GM10847 (cell line): Measurements from ENCODE around the gene DCDC1.

Experiments
- POLR2A ChIP-seq: IDR thresholded peaks from 2 replicates; pipeline ENCODE4 v1.6.1; 2011; ENCODE audit not compliant: insufficient read length; ENCODE audit errors: extremely low read depth

The DCDC1 gene

DNA sequence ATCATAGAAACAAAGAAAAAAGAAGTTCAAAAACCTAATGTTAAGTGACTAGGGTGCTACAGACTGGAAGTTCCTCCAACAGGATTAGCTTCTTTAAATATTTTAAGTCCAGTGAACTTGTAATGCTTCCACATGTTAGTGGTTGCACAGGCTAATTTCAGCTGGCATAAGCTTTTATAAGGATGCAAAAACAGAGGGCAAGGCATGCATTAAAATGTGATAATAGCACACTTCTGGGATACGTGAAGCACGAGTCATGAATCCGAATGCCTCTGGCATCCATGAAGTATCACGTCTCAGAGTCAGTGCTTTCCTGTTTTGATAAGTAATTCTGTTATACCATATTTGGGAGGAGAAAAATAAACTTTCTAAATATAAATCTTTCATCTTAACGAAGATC lies 106.8 kb downstream of the DCDC1 start:
- TF ChIP-seq POLR2A = no peak

DNA sequence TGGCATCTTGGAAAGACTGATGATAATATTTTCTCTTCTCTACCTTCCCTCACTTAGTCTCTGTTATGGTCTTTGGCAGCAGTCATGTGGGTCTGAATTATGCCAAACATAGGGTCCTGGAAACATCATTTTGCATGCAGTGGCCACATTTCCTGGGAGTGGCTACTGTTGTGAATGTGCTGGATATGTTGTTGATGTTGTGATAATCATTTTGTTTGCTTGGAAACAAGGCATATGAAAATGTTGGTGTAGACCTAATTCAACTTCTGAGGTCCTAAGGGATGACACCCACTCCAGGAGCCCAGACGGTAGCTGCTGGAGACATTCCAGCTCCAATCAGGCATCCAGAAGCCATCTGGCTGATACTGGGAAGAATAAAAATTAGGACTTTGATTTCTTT lies 109.7 kb downstream of the DCDC1 start:
- TF ChIP-seq POLR2A = no peak

DNA sequence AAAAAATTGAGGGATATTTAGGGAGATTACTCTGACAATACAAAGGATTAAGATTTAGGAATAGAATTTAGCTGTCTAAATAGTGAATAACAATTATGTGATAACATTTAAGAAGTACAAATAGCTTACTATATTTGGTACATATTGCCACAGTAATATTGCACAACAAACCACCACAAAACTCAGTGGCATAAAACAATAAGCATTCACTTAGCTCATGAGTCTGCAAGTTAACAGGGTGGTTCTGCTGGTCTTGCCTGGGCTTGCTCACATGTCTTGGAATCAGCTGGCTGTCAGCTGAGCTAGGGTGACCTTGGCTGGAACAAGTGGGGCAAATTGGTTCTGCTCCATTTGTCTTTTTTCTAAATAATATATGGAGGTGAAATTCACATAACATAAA lies 115.1 kb downstream of the DCDC1 start:
- no peak for TF ChIP-seq POLR2A

DNA sequence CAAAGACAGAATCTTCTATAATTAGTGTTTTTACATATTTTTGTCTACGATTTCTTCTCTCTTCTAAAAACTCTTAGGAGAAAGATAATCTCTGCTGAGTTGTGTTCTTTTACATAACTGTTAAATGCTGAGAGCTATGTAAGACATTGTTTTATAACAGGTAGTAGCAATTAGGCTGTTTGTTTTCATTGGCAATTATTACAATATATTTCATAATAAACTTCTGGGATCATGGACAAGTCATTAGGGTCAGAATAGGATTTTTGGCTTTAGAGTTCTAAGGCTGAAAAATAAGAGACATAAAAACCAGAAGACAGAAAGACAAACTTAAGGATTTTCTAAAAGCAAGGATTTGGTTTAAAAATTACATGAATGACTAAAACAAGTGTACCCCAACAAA lies 120.8 kb downstream of the DCDC1 start:
- no peak for TF ChIP-seq POLR2A

DNA sequence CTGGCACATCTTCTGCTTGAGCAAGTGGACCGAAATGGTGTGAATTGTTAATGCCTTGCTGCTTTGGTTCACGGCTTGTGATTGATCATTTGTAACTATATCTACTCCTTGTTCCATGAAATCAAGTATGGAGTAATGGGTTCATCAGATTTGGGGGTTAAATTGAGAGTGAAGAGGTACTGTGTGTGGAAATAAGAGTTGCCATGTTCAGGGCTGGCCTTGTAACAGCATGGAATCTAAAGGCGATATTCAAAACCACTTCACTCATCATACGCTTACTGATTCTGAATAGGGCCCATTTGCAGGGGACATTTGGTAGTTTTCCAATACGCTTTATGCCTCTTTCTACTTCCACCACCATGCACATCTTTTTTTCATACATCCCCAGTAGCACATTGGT lies 122.2 kb downstream of the DCDC1 start:
- no peak for TF ChIP-seq POLR2A

DNA sequence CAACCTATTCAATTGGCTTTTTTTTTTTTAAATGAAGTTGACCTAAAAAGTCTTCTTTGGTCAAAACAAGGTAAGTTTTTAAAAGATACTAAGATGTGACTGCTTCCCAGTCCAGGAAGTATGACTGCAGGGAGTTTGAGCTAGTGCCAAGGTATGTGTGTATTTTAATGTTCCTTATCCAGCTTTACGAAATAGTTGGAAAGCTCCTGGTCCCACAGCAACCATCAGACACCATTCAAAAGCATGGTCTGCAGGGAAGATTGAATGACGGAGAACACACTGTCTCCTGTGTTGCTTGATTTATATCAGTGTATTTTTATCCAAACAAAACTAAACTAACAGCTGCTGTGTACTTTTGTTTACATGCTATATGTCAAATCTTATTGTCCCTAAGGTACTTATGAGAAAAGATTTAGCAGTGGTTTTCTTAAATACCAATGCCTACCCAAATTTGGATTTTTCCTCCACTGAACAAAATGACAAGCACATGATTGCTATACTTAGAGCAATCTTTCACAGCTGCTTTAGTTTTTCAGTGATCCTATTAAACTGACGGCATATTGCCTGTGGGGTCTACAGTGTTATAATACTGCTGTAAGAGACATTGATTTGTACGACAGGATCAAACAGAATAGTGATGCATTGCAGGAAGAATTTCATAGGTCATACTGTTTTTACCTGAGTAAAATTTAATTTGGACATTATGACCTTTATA lies 122.9 kb downstream of the DCDC1 start:
- no peak for TF ChIP-seq POLR2A

DNA sequence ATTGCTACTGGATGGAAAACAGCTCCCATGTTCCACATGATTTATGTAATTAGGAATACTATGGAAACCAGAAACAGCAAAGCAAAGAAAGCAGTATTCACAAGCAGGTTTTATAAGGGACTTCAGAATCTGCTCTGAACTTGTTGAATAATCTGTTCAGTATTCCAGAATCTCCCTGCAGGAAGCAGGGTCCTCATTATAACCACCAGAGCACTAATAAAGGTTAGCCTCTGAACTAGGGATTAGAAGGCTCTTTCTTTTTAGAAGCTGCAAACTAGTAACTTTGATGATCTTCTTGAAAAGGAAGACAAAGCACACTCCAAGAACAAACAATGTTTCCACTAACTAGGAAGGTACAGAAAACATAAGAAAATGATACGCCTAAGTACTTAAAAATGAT lies 125.8 kb downstream of the DCDC1 start:
- no peak for TF ChIP-seq POLR2A

DNA sequence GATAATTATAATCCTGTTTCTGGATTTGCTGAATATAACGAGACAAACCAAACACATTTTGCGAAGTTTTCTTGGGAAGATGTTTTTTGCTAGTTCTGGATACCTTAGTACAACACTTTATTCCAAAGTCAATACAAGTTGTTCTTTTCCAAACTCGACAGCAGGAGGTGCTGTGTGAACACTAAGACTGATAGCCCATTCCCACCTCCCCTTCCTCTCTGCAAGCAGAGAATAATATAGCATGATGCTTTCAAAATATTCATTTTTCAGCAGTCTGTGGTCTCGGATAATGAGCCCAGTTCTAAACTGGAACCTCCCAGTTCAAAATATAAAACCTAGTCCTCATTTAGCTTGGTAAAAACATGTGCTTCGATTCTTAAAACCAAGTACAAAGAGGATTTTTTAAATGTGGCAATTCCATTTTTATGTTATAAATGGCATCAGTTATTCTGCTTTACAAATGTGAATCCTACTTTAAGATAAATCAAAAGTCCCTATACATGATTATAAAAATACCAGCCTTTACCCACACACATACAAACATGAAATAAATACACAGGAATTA lies 129.1 kb downstream of the DCDC1 start:
- TF ChIP-seq POLR2A = no peak

DNA sequence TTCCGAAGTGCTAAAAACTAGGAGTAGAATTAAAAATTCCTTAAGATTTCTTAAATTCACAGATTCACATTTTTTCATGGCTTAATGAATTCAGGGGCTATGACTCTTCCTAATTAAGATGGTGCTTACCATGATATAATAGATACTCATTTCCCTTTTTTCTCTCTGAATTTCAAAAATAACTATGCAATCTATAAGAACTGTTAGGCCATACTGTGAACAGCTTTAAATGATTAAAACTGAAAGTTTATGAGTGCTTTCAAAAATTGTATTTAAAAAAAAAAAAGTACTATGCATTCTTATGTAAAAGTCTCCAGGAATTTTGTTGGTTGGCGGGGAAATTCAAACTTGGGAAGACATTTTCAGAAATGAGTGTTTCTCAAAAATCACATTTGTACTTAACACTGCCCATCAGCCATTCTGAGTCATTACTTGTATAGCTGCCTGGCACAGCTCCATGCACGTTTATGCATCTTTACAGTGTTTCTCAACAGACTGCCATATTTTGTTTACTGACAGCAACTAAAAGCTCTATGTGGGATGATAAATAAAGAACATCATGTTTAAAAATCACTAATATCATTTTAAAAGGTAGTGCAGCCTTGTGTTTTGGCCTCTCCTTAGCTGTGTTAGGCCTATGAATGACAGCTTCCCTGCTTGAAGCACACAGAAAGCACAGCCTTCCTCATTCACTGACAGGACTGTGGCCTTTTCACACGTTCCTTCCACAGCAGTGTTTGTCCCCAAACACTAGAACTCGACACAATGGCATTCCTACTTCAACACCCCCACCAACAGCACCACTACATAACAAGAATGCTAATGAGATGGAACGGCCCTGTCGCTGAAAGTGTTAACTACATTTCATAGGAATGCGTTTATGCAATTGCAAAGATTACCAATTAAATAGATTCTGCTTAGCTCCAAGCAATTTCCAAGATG lies 131.4 kb downstream of the DCDC1 start:
- no peak for TF ChIP-seq POLR2A

DNA sequence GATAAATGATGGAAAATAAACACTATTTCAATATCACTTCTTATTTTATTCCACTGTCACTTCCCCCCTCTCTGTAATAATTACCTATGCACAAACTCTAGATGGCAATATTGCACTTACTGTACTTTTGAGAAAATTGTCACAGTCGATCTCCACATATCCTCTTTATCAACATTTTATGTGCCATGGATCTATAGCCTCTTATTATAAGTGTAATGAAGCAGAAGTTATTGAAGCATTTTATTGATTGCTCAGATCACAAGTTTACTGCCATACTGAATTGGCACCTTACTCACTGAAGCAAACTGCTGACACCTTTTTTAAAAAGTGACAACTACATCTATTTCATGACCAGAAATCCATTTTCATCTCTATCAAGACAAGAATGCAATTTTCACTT lies 133.4 kb downstream of the DCDC1 start:
- no peak for TF ChIP-seq POLR2A

DNA sequence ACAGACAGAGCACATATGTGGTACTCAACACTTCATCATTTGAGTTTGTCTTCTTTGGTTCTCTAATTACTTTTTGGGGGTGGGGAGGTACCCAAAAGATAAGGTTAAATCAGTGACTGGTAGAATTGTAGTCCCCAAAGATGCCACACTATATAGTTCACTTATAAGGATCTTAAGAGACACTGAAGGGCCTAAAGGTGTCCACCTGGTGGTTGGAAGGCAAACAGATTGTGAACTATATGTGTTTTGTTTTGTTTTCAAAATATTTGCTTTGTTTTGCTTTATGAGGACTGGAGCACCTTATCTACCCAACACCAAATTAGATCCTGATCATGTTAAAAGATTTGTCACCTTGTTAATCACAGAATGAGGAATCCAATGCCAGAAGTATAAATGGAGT lies 136.1 kb downstream of the DCDC1 start:
- TF ChIP-seq POLR2A = no peak

DNA sequence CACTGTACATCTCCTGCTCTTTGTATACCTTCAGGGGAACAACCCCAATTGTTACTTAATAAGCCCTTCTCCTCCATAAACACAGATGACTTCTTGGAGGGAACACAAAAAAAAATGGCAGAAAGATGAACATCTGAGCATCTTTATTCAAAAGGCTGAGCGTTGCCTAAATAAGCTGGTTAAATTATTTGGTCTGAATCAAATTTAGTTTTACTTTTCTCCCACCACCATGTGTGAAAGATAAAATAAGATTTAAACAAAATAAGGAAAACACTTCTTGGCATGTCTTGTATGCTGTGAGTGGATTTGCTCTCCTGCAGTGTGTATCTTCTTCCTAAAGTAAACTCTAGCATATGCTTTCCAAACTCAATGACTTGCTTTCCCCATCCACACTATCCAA lies 137.9 kb downstream of the DCDC1 start:
- no peak for TF ChIP-seq POLR2A

DNA sequence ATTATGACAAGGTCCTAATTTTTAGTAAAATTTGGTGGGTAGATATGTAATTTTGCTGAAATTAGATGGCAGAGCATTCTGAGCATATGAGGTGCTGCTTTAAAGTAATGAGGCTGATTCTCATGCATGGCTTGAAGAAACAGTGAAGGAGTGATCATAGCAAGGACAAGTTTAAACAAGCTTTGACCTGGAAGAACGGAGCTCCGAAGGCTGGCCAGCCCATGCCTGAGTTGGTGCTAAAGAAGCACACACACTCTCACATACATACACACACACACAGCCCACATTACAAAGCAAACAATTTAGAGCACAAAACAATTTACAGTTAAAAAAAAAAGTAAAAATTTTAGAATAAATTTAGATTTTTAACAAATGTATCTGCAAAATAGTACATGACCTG lies 150.7 kb downstream of the DCDC1 start:
- no peak for TF ChIP-seq POLR2A

DNA sequence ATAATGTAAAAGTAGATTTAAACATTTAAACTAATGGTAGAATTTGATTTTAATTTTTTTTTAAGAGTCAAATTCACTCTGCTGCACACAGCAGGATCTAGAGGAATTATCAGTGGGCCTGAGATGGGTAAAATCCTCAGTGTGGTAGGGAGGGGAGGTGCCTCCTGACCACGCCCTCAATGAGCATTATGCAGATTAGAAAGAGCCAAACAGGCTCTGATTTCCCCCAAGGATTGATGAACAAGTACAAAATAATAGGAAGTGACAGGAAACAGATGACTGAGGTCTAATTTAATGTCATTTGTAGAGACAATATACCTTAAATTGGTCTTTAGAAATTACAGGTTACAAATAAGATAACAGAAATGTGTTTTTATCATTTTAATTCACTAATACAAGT lies 155.2 kb downstream of the DCDC1 start:
- no peak for TF ChIP-seq POLR2A

DNA sequence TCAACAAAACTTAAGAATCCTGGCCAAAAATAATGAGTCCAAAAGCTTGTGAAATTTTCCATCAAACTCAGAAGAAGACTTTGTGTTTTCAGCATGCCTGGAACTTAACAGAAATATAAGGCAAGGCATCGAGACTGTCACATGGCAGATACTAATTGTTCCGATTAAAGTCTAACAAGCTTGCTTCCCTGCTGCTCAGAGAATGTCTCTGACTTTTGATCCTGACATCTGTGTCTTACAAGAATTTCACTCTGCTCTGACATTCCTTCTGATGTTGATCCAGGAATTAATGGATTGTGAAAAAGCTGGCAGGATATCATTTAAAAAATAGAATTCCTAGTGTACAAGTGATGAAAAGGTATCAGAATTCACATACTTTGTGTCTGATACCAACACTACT lies 170.2 kb downstream of the DCDC1 start:
- TF ChIP-seq POLR2A = no peak
